Astrocyte of the cerebellum (primary cell): ENCODE data around the gene CTNNA3.

Source experiments
- DNase-seq: peaks from one replicate; pipeline ENCODE4 v3.0.0-alpha.2; 2011; ENCODE audit warnings: low read depth
- H3K4me3 ChIP-seq: 2 replicates; pipeline ENCODE4 v1.5.1; 2011; ENCODE audit warnings: mild to moderate bottlenecking, low read depth, low read length, moderate library complexity
- in situ Hi-C: cut with HindIII; loops from 2 replicates; pipeline ENCODE4 v1.10.0; 2017; ENCODE audit warnings: low sequenced_read_pairs
- TF ChIP-seq, protein P1 (sequence below): IDR thresholded peaks from 2 replicates; pipeline ENCODE4 v1.5.1; 2012; ENCODE audit warnings: low read length, low read depth, moderate library complexity, mild to moderate bottlenecking; ENCODE audit errors: missing control alignments

CTNNA3 gene

DNA sequence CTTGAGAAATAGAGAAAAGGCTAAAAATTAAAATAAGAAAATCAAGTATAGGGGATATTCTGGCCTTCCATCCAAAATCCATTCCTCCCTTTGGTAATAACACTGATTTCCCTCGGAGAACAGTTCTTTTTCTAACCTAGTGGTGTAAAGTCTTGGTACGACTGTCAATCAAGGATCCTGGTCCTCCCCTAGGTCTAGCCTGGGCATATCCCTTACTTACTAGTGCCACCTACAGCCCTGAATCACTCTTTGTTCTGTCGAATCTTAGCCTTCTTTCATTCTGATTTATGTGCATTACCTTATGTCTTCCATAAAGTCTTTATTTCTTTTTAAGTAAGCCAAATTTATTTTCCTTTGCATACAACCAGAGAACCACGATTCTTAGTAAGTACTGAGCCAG, 1068.8 kb downstream of the CTNNA3 start:
- in situ Hi-C loops, result no loop called here
- no peak overlapping the region for H3K4me3 ChIP-seq
- no peak for DNase-seq
- TF ChIP-seq, protein P1, sequence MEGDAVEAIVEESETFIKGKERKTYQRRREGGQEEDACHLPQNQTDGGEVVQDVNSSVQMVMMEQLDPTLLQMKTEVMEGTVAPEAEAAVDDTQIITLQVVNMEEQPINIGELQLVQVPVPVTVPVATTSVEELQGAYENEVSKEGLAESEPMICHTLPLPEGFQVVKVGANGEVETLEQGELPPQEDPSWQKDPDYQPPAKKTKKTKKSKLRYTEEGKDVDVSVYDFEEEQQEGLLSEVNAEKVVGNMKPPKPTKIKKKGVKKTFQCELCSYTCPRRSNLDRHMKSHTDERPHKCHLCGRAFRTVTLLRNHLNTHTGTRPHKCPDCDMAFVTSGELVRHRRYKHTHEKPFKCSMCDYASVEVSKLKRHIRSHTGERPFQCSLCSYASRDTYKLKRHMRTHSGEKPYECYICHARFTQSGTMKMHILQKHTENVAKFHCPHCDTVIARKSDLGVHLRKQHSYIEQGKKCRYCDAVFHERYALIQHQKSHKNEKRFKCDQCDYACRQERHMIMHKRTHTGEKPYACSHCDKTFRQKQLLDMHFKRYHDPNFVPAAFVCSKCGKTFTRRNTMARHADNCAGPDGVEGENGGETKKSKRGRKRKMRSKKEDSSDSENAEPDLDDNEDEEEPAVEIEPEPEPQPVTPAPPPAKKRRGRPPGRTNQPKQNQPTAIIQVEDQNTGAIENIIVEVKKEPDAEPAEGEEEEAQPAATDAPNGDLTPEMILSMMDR, result peak; percentile 14

DNA sequence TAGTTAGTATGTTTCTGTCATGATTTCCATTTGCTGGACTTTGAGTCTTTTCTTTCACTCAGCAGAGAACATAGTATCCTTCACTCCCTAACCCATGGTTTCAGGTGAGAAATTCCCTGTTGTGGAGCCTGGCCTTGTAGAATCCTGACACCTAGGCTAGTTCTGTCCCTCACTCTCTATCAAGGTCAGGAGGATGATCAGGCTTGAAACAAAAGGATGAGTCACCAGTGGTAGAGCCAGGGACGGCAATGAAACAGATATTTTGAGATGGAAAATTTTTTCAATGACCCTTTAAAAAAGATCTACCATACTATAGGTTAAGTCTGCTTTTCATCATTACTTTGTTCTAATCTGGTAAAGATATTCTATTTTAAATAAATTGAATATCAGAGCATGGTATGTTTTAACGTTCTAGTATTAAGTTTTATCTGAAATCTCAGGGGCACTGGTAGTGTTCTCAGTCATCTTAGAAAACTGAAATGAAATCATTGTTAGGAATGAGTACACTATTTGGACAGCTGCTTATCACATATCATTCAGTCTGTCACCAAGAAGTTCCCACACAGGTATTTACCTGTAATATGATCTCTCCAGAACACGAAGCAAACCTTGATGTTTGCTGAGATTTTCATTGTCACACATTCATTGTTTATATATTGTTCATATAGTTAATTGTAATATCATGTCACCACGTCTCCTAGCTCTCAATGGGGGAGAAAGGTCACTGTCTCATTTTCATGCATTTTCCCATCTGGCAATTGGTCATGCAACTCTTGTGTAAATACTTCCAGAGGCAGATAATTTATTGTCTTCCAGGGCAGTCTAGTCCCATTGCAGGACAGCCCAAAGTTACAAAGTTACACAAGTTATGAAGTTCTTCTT, 1070.0 kb downstream of the CTNNA3 start:
- in situ Hi-C loops, result no loop called here
- TF ChIP-seq, protein P1, result no peak
- H3K4me3 ChIP-seq, result no peak overlapping the region
- no peak for DNase-seq

DNA sequence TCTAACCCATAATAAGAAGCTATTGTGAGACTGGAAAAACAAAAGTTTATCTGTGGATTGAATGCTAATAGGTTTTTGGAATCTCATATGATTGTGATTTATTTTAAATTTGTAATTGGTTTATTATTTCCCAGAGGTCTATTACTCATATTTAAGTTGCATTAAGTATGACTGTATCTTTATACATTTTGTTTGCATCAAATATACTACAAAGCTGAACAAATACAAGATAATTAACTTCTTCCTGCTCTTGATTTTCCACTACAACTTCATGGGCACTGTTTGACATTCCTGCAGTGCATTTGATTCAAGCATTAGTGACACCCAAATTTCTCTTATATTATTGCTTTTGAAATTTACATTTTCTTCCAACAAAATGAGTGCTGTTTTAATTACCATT, 1073.9 kb downstream of the CTNNA3 start:
- in situ Hi-C loops, result no loop called here
- TF ChIP-seq, protein P1, result no peak
- no peak overlapping the region for H3K4me3 ChIP-seq
- DNase-seq, result no peak

- no peak overlapping the region for H3K4me3 ChIP-seq
- in situ Hi-C loops, result no loop called here
- TF ChIP-seq, protein P1, result no peak
- DNase-seq, result no peak
Observed at GRCh38 chr10:66604195-66604594, 1091.8 kb downstream of the CTNNA3 start.

DNA sequence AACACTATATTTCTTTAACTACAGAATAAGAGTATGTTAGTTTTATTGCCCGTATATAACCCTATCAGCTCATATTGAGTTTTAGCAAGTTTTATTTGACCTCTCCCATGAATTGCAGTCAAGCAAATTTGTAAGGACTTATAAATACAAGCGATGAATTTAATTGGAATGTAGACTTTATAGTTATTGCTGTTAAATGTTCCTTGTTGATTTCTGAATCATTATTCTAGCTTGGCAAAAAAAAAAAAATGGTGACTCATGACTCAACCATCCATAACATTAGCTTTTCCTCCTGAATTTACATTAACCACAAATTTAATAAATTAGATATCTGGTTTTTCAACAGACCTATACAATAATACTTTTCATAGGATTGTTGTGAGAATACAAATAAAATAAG, 1104.1 kb downstream of the CTNNA3 start:
- peak; percentile 31 for DNase-seq
- H3K4me3 ChIP-seq, result no peak overlapping the region
- in situ Hi-C loops, result no loop called here
- TF ChIP-seq, protein P1, result no peak

GRCh38 chr10:66587680-66588050, 1108.3 kb downstream of the CTNNA3 start:
- no peak for DNase-seq
- in situ Hi-C loops, result no loop called here
- no peak overlapping the region for H3K4me3 ChIP-seq
- TF ChIP-seq, protein P1, result no peak
